ENCODE results near the gene HTR3E.

The HTR3E gene

DNA sequence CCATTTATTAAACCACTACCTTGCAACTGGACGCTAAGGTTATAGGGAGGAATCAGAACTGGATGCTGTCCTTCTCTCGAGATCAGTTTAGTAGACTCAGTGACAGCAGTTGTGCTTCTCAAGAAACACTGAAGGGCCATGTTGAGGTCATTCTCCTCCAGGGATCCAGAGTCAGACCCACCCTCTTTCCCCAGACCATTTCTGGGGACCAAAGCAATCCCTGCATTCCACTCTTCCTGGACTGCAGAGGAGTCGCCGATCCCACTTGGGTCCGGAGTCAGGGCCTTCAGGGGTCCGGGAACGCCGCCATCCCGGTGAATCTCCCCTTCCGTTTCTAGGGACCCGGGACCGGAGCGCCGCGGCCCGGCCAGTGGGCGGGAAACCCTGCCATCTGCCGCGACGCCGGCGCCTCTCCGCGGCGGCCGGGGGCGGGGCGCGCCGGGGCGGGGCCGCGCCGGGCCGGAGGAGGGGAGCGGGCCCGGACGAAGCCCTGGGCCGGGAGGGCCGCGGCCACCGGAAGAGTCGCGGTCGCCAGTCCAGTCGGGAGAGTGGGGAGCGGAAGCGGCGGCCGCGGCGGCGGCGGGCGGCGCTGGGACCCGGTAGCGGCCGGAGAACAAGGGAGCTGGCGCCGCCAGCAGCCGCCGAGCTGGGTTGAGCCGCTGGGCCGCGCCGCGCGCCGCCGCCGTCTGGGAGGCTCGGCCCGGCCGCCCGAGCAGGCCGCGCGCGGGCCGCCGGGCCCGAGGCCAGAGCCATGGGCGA, 58.2 kb downstream of the HTR3E start, which contains the start of gene DVL3 (continued):
- TF ChIP-seq PRDM10 (tag by site-specific recombination; IDR thresholded peaks at IDR 0.05) (peak; percentile 40), ZBTB20 (tag by site-specific recombination; IDR thresholded peaks at IDR 0.05) (peak; percentile 88), KLF17 (tag by site-specific recombination; IDR thresholded peaks at IDR 0.05) (no peak), ZEB2 (tag by site-specific recombination; IDR thresholded peaks at IDR 0.05) (0 out of 2 replicates have a peak, but pooled peaks have one; percentile 25), ZNF133 (tag by site-specific recombination; IDR thresholded peaks at IDR 0.05) (no peak), SP7 (tag by site-specific recombination; IDR thresholded peaks at IDR 0.05) (peak; percentile 49), ZBTB48 (tag by site-specific recombination; IDR thresholded peaks at IDR 0.05) (peak; percentile 90), ZXDB (tag by site-specific recombination; IDR thresholded peaks at IDR 0.05) (peak; percentile 63), ZNF518A (tag by site-specific recombination; conservative IDR thresholded peaks at IDR 0.05; ENCODE audit: low read depth) (no peak), ZNF555 (tag by site-specific recombination; conservative IDR thresholded peaks at IDR 0.05) (no peak), ZBTB11 (tag by site-specific recombination; conservative IDR thresholded peaks at IDR 0.05; ENCODE audit: low read depth) (0 out of 2 replicates have a peak, but pooled peaks have one; percentile 33), ZNF585B (tag by site-specific recombination; IDR thresholded peaks at IDR 0.05) (no peak)
- TF ChIP-seq, protein P1, sequence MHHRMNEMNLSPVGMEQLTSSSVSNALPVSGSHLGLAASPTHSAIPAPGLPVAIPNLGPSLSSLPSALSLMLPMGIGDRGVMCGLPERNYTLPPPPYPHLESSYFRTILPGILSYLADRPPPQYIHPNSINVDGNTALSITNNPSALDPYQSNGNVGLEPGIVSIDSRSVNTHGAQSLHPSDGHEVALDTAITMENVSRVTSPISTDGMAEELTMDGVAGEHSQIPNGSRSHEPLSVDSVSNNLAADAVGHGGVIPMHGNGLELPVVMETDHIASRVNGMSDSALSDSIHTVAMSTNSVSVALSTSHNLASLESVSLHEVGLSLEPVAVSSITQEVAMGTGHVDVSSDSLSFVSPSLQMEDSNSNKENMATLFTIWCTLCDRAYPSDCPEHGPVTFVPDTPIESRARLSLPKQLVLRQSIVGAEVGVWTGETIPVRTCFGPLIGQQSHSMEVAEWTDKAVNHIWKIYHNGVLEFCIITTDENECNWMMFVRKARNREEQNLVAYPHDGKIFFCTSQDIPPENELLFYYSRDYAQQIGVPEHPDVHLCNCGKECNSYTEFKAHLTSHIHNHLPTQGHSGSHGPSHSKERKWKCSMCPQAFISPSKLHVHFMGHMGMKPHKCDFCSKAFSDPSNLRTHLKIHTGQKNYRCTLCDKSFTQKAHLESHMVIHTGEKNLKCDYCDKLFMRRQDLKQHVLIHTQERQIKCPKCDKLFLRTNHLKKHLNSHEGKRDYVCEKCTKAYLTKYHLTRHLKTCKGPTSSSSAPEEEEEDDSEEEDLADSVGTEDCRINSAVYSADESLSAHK (tag by site-specific recombination; IDR thresholded peaks at IDR 0.05), result peak; percentile 97
- TF ChIP-seq, protein P2, sequence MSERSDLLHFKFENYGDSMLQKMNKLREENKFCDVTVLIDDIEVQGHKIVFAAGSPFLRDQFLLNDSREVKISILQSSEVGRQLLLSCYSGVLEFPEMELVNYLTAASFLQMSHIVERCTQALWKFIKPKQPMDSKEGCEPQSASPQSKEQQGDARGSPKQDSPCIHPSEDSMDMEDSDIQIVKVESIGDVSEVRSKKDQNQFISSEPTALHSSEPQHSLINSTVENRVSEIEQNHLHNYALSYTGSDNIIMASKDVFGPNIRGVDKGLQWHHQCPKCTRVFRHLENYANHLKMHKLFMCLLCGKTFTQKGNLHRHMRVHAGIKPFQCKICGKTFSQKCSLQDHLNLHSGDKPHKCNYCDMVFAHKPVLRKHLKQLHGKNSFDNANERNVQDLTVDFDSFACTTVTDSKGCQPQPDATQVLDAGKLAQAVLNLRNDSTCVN (tag by site-specific recombination; optimal IDR thresholded peaks at IDR 0.05), result peak; percentile 22
- TF ChIP-seq, protein P3, sequence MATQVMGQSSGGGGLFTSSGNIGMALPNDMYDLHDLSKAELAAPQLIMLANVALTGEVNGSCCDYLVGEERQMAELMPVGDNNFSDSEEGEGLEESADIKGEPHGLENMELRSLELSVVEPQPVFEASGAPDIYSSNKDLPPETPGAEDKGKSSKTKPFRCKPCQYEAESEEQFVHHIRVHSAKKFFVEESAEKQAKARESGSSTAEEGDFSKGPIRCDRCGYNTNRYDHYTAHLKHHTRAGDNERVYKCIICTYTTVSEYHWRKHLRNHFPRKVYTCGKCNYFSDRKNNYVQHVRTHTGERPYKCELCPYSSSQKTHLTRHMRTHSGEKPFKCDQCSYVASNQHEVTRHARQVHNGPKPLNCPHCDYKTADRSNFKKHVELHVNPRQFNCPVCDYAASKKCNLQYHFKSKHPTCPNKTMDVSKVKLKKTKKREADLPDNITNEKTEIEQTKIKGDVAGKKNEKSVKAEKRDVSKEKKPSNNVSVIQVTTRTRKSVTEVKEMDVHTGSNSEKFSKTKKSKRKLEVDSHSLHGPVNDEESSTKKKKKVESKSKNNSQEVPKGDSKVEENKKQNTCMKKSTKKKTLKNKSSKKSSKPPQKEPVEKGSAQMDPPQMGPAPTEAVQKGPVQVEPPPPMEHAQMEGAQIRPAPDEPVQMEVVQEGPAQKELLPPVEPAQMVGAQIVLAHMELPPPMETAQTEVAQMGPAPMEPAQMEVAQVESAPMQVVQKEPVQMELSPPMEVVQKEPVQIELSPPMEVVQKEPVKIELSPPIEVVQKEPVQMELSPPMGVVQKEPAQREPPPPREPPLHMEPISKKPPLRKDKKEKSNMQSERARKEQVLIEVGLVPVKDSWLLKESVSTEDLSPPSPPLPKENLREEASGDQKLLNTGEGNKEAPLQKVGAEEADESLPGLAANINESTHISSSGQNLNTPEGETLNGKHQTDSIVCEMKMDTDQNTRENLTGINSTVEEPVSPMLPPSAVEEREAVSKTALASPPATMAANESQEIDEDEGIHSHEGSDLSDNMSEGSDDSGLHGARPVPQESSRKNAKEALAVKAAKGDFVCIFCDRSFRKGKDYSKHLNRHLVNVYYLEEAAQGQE (tag by site-specific recombination; IDR thresholded peaks at IDR 0.05), result no peak

Measured in HEK293 (cell line).